K562 (cell line): Measurements from ENCODE around the gene ZNHIT1. TPM values are rescaled to one million over a fixed set of nuclear protein-coding genes. Genes with fewer than 3 reads are reported as not detected.

Experiments used
- CHCHD3 ChIP-seq: fragments of 250-450 bp; sonication (Bioruptor Pico); IDR thresholded peaks from 2 replicates; pipeline ENCODE4 v2.1.2; 2022; ENCODE audit warnings: mild to moderate bottlenecking
- CHD7 ChIP-seq: fragments of 200-600 bp; sonication (generic); IDR thresholded peaks from one replicate; pipeline ENCODE4 v1.6.1; 2012; ENCODE audit warnings: mild to moderate bottlenecking, low read depth, low read length, inconsistent platforms
- CUX1 ChIP-seq: fragments of 200-800 bp; sonication (Bioruptor generic); IDR thresholded peaks from 2 replicates; pipeline ENCODE4 v1.6.1; 2016; ENCODE audit warnings: missing genetic modification characterization, missing compliant biosample characterization
- KAT2B ChIP-seq: IDR thresholded peaks from one replicate; pipeline ENCODE4 v1.6.1; 2012; ENCODE audit warnings: low read depth, mild to moderate bottlenecking, control low read depth, inconsistent platforms, low read length, moderate library complexity
- NBN ChIP-seq: fragments of 450-650 bp; IDR thresholded peaks from 2 replicates; pipeline ENCODE4 v1.6.1; 2016; ENCODE audit warnings: low read depth, mild to moderate bottlenecking
- NFRKB ChIP-seq: fragments of 450-650 bp; IDR thresholded peaks from 2 replicates; pipeline ENCODE4 v1.6.1; 2016; ENCODE audit warnings: low read depth
- OTX1 ChIP-seq: fragments of 450-650 bp; formaldehyde crosslinking; IDR thresholded peaks from 2 replicates; pipeline ENCODE4 v1.4.0; 2022; ENCODE audit warnings: mild to moderate bottlenecking
- RBM34 ChIP-seq: fragments of 200-400 bp; formaldehyde crosslinking; IDR thresholded peaks from 2 replicates; pipeline ENCODE4 v1.6.1; 2018; ENCODE audit warnings: low read length, borderline replicate concordance; ENCODE audit not compliant: insufficient read depth
- ZBTB17 ChIP-seq: fragments of 450-650 bp; formaldehyde crosslinking; IDR thresholded peaks from 2 replicates; pipeline ENCODE4 v1.4.0; 2020; ENCODE audit warnings: mild to moderate bottlenecking
- ZEB2 ChIP-seq: fragments of 450-650 bp; IDR thresholded peaks from 2 replicates; pipeline ENCODE4 v1.6.1; 2016
- ZNF165 ChIP-seq: fragments of 250-450 bp; sonication (Bioruptor Pico); IDR thresholded peaks from 2 replicates; pipeline ENCODE4 v1.4.0; 2020; ENCODE audit warnings: borderline replicate concordance
- ZNF551 ChIP-seq: fragments of 250-450 bp; sonication (Bioruptor Pico); IDR thresholded peaks from 2 replicates; pipeline ENCODE4 v1.5.0; 2021; ENCODE audit warnings: mild to moderate bottlenecking, moderate library complexity
- polyA plus RNA-seq, 8 experiments: library from polyadenylated mRNA; depleted of rRNA in 4 of 8; stranded (reverse) in 5 of 8; unstranded in 3 of 8; fragments of >200 nt; fragmentation: Nextera tagmentation in 2 of 8; fragmentation: Illumina TruSeq in 1 of 8; extraction: Ambion mirVana in 2 of 8; extraction: Trizol in 1 of 8; gene quantifications; 2 replicates each; pipeline versions ENCODE4 v1.2.1 to v1.2.3, GENCODE V29; 2011 to 2014; ENCODE audit warnings: inconsistent platforms in 1 of 8, missing spikeins in 1 of 8
- total RNA-seq, 7 experiments: library from RNA; depleted of rRNA in 6 of 7; stranded (reverse); fragments of >200 nt in 6 of 7; fragmentation: Illumina TruSeq in 2 of 7; extraction: Trizol in 2 of 7; gene quantifications; 2 replicates each; pipeline versions ENCODE4 v1.2.1 to v1.2.3, GENCODE V29; 2011 to 2021; ENCODE audit warnings: low replicate concordance in 1 of 7

The ZNHIT1 gene
- total and polyA plus RNA-seq, 9 of the 15 experiments (the other 6 are each of a cell fraction or from before 2014, with no cell fraction given), result 6.4 to 162 (median 70.1) TPM

GRCh38 chr7:101251871-101252659 lies 34.1 kb downstream of the ZNHIT1 start (continued):
- TF ChIP-seq CHD7 (no peak), OTX1 (no peak), RBM34 (no peak), CHCHD3 (no peak), CUX1 (CRISPR knock-in tag) (no peak), ZBTB17 (peak; percentile 53; the same call in 1 of the 2 replicates), NFRKB (0 out of 2 replicates have a peak, but pooled peaks have one; percentile 41), NBN (peak; percentile 62), ZEB2 (peak; percentile 81), ZNF165 (no peak), KAT2B (no peak), ZNF551 (CRISPR knock-in tag) (no peak)
